HepG2 (cell line): ENCODE results near the gene THBS4. TPM values are rescaled to one million over a fixed set of nuclear protein-coding genes. Genes with fewer than 3 reads are reported as not detected.

Experiments
- ATAC-seq: fragments of 200-7000 bp; cut with Tn5 transposase; 3 replicates; pipeline ENCODE4 v1.9.1; 2020; ENCODE audit warnings: mild to moderate bottlenecking, moderate library complexity
- BruUV-seq: library from RNA; stranded (reverse); fragments of 400-500 nt; replicated peaks from 2 replicates; lab custom pipeline; 2021; lab: Mats Ljungman, UMichigan
- CTCF ChIA-PET: fragments of 300-600 bp; formaldehyde crosslinking; extraction: SDS; loops from one replicate; lab custom pipeline; 2021; ENCODE audit warnings: low total read pairs, inconsistent platforms, low intra/inter-chr PET ratio; lab: Yijun Ruan, JAX
- POLR2A ChIA-PET: fragments of 350-600 bp; sonication (Branson Sonifier 250); formaldehyde crosslinking; loops from one replicate; lab custom pipeline; 2020; ENCODE audit warnings: antibody characterized with exemption, inconsistent platforms; lab: Yijun Ruan, JAX
- DNase-seq: peaks from one replicate; pipeline ENCODE4 v3.0.0-alpha.2; 2015; ENCODE audit warnings: low spot score
- FAIRE-seq: peaks from 3 replicates; lab custom pipeline; 2011; peaks lifted over from hg19 to GRCh38; lab: Jason Lieb, UNC
- H2AFZ ChIP-seq: one replicate; pipeline ENCODE4 v1.6.1; 2011; ENCODE audit warnings: low read length, inconsistent platforms
- H3K27ac ChIP-seq: fragments of 300-600 bp; 3 replicates; pipeline ENCODE4 v1.8.0; 2011; ENCODE audit warnings: mixed run types, mild to moderate bottlenecking, mixed read lengths, low read length, inconsistent platforms; ENCODE audit not compliant: insufficient read depth; ENCODE audit errors: extremely low read length
- H3K27me3 ChIP-seq, 2 experiments: fragments of 200-600 bp in 1 of 2; 2 replicates in 1 of 2; 3 replicates in 1 of 2; pipeline versions ENCODE4 v1.6.0 to v1.8.0; 2011; ENCODE audit warnings: low read length in 2 of 2, mild to moderate bottlenecking in 2 of 2, moderate library complexity in 2 of 2, inconsistent platforms in 1 of 2; ENCODE audit not compliant: insufficient read depth in 2 of 2, control insufficient read depth in 1 of 2
- H3K36me3 ChIP-seq, 2 experiments: fragments of 200-600 bp in 1 of 2; replicated peaks in 1 of 2; 2 replicates in 1 of 2; 3 replicates in 1 of 2; pipeline versions ENCODE4 v1.5.1 to v1.8.0; 2011; ENCODE audit warnings: low read length in 2 of 2, inconsistent platforms in 1 of 2; ENCODE audit not compliant: insufficient read depth in 2 of 2, control insufficient read depth in 1 of 2
- H3K4me1 ChIP-seq: 2 replicates; pipeline ENCODE4 v1.5.1; 2012; ENCODE audit warnings: low read length, inconsistent platforms; ENCODE audit not compliant: insufficient read depth
- H3K4me2 ChIP-seq: 2 replicates; pipeline ENCODE4 v1.6.0; 2011; ENCODE audit warnings: low read depth, low read length, inconsistent platforms
- H3K4me3 ChIP-seq, 3 experiments: fragments of 200-600 bp in 1 of 3; sonication (generic), shearing (Covaris generic) in 1 of 3; replicated peaks in 1 of 3; 2 replicates each; pipeline ENCODE4 v1.5.1; 2011 to 2016; ENCODE audit warnings: low read length in 3 of 3, inconsistent platforms in 2 of 3, low read depth in 2 of 3, mild to moderate bottlenecking in 2 of 3, control low read depth in 1 of 3, mixed read lengths in 1 of 3; ENCODE audit not compliant: insufficient read depth in 1 of 3
- H3K79me2 ChIP-seq: one replicate; pipeline ENCODE4 v1.6.1; 2011; ENCODE audit warnings: low read length, inconsistent platforms; ENCODE audit not compliant: insufficient read depth
- H3K9ac ChIP-seq: 2 replicates; pipeline ENCODE4 v1.6.0; 2011; ENCODE audit warnings: mild to moderate bottlenecking, low read depth, low read length, inconsistent platforms; ENCODE audit not compliant: insufficient read depth
- H3K9me3 ChIP-seq: 2 replicates; pipeline ENCODE4 v1.5.1; 2012; ENCODE audit warnings: mild to moderate bottlenecking, low read length
- H4K20me1 ChIP-seq: 2 replicates; pipeline ENCODE4 v1.6.0; 2011; ENCODE audit warnings: inconsistent platforms, mild to moderate bottlenecking, low read length, moderate library complexity; ENCODE audit not compliant: insufficient read depth
- BORCS8-MEF2B ChIP-seq: sonication (generic); formaldehyde crosslinking; IDR thresholded peaks from 2 replicates; pipeline ENCODE4 v1.8.0; 2022; ENCODE audit warnings: mild to moderate bottlenecking, missing genetic modification reagents
- CEBPB ChIP-seq: IDR thresholded peaks from 2 replicates; pipeline ENCODE4 v1.6.1; 2011; ENCODE audit warnings: low read depth, low read length, improper control_type of control experiment, borderline replicate concordance
- DMAP1 ChIP-seq: IDR thresholded peaks from 2 replicates; pipeline ENCODE4 v1.6.1; 2016
- FOXO4 ChIP-seq: sonication (generic); formaldehyde crosslinking; conservative IDR thresholded peaks from 2 replicates; pipeline ENCODE4 v1.8.1; 2023; ENCODE audit warnings: missing genetic modification reagents
- GMEB2 ChIP-seq: IDR thresholded peaks from 2 replicates; pipeline ENCODE4 v1.6.1; 2016; ENCODE audit warnings: missing biosample characterization, missing genetic modification reagents, low read depth
- HDAC6 ChIP-seq: fragments of 200-600 bp; sonication (generic); IDR thresholded peaks from 2 replicates; pipeline ENCODE4 v1.7.0; 2017; ENCODE audit warnings: mild to moderate bottlenecking, antibody characterized with exemption, low read length, low read depth
- JUNB ChIP-seq: sonication (generic); formaldehyde crosslinking; IDR thresholded peaks from 2 replicates; pipeline ENCODE4 v1.8.0; 2022; ENCODE audit warnings: missing genetic modification reagents, mild to moderate bottlenecking, borderline replicate concordance
- MLLT10 ChIP-seq: sonication (generic); formaldehyde crosslinking; IDR thresholded peaks from 2 replicates; pipeline ENCODE4 v1.4.0; 2020; ENCODE audit warnings: missing genetic modification reagents
- PAWR ChIP-seq: sonication (generic); formaldehyde crosslinking; IDR thresholded peaks from 2 replicates; pipeline ENCODE4 v1.4.0; 2020; ENCODE audit warnings: missing genetic modification reagents, mild to moderate bottlenecking, borderline replicate concordance
- RERE ChIP-seq: IDR thresholded peaks from 2 replicates; pipeline ENCODE4 v1.6.1; 2016; ENCODE audit warnings: low read depth, missing genetic modification reagents, missing compliant biosample characterization
- SIX4 ChIP-seq: sonication (generic); formaldehyde crosslinking; IDR thresholded peaks from 2 replicates; pipeline ENCODE4 v1.4.0; 2020; ENCODE audit warnings: missing genetic modification reagents
- ZKSCAN8 ChIP-seq: IDR thresholded peaks from 2 replicates; pipeline ENCODE4 v1.6.1; 2016; ENCODE audit warnings: borderline replicate concordance, missing genetic modification reagents, missing compliant biosample characterization
- ZNF180 ChIP-seq: sonication (generic); formaldehyde crosslinking; IDR thresholded peaks from 2 replicates; pipeline ENCODE4 v1.4.0; 2020; ENCODE audit warnings: low read depth, missing genetic modification reagents, borderline replicate concordance
- ZNF749 ChIP-seq: sonication (generic); formaldehyde crosslinking; IDR thresholded peaks from 2 replicates; pipeline ENCODE4 v1.8.0; 2022; ENCODE audit warnings: mild to moderate bottlenecking, missing genetic modification reagents, moderate library complexity, borderline replicate concordance
- WGBS: methylation state at CpG from one replicate; pipeline ENCODE4 v1.1.6; 2017; ENCODE audit warnings: low lambda C conversion rate; 5-methylcytosine and 5-hydroxymethylcytosine counted together
- in situ Hi-C: cut with HindIII; loops from 2 replicates; pipeline ENCODE4 v1.10.0; 2017; ENCODE audit warnings: low pct_unique_long_range_greater_than_20kb; ENCODE audit not compliant: extremely low pct_ligation_motif_present
- intact Hi-C: fragments of 100-400 bp; cut with micrococcal nuclease; formaldehyde crosslinking; loops from one replicate; pipeline ENCODE4 v1.10.0; 2022; ENCODE audit not compliant: unreplicated experiment
- polyA plus RNA-seq, 8 experiments: library from polyadenylated mRNA; depleted of rRNA in 3 of 8; stranded (reverse) in 7 of 8; unstranded in 1 of 8; fragments of >200 nt; fragmentation: Illumina TruSeq in 4 of 8; extraction: Trizol in 4 of 8; gene quantifications; 2 replicates each; pipeline versions ENCODE4 v1.2.1 to v1.2.3, GENCODE V29; 2011 to 2016; ENCODE audit warnings: low read depth in 4 of 8, missing spikeins in 1 of 8, mixed read lengths in 1 of 8; ENCODE audit not compliant: insufficient read depth in 1 of 8
- total RNA-seq, 5 experiments: library from RNA; depleted of rRNA; stranded (reverse); fragments of >200 nt; fragmentation: Illumina TruSeq; extraction: Trizol; gene quantifications; 2 replicates each; pipeline ENCODE4 v1.2.3, GENCODE V29; 2016; ENCODE audit warnings: low read depth in 1 of 5
- TF ChIP-seq, protein P1 (sequence below): sonication (generic); formaldehyde crosslinking; IDR thresholded peaks from 2 replicates; pipeline ENCODE4 v1.4.0; 2020; ENCODE audit warnings: missing genetic modification reagents, low read depth, mild to moderate bottlenecking, borderline replicate concordance
- TF ChIP-seq, protein P2 (sequence below): sonication (generic); formaldehyde crosslinking; IDR thresholded peaks from 2 replicates; pipeline ENCODE4 v1.8.1; 2023; ENCODE audit warnings: missing genetic modification reagents, mild to moderate bottlenecking, borderline replicate concordance

Gene THBS4
- total and polyA plus RNA-seq, 2 of the 13 experiments (the other 11 are each of a cell fraction or from before 2014, with no cell fraction given), result 0.60 to 1.2 TPM

DNA sequence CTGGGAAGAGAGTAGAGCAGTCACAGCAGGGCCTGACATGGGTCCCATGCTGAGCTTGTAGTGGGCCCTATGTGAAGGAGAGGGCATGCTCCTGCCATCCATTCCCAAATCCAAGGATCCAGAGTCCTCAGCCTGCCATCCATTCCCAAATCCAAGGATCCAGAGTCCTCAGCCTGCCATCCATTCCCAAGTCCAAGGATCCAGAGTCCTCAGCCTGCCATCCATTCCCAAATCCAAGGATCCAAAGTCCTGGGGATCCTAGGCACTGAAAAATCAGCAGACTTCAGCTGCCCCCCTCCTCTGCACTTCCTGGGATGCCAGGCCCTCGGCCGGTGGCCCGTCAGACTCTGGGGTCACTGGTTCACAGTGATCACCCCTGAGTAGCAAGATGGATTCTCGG lies 33.6 kb downstream of the THBS4 start:
- 46% methylated on average over 4 of the region's 4 CpGs for WGBS
- no peak overlapping the region for H3K4me2 ChIP-seq
- intact Hi-C loops, result no loop called here
- H3K9ac ChIP-seq, result no peak overlapping the region
- H3K79me2 ChIP-seq, result no peaks in the 10 kb centered on the region
- H3K4me1 ChIP-seq, result peaks cover 8% of the 10 kb centered on the region
- DNase-seq (no peak), ATAC-seq (no peak), FAIRE-seq (no peak)
- POLR2A ChIA-PET, result no interaction called here
- H4K20me1 ChIP-seq, result no peaks in the 10 kb centered on the region
- CTCF ChIA-PET, result no interaction called here
- no peaks in the 10 kb centered on the region for H3K36me3 ChIP-seq
- H3K4me3 ChIP-seq, result no peak overlapping the region
- H3K27ac ChIP-seq, result no peak overlapping the region
- in situ Hi-C loops, result no loop called here
- H2AFZ ChIP-seq, result no peak overlapping the region
- BruUV-seq, result no TSS peak
- no peaks in the 10 kb centered on the region for H3K9me3 ChIP-seq
- H3K27me3 ChIP-seq, result 0 out of 5 replicates have a peak, but pooled peaks cover 0 to 10% of the 10 kb centered on the region in 2 experiments
- TF ChIP-seq ZNF749, result no peak
- TF ChIP-seq HDAC6, result no peak
- TF ChIP-seq FOXO4 (CRISPR knock-in tag), result no peak
- no peak for TF ChIP-seq RERE (CRISPR knock-in tag)
- TF ChIP-seq DMAP1 (CRISPR knock-in tag), result no peak
- no peak for TF ChIP-seq GMEB2 (CRISPR knock-in tag)
- no peak for TF ChIP-seq SIX4 (CRISPR knock-in tag)
- no peak for TF ChIP-seq MLLT10 (CRISPR knock-in tag)
- TF ChIP-seq CEBPB, result no peak
- no peak for TF ChIP-seq JUNB
- no peak for TF ChIP-seq ZKSCAN8 (CRISPR knock-in tag)
- no peak for TF ChIP-seq PAWR (CRISPR knock-in tag)
- no peak for TF ChIP-seq BORCS8-MEF2B (CRISPR knock-in tag)
- no peak for TF ChIP-seq ZNF180
- TF ChIP-seq, protein P1, sequence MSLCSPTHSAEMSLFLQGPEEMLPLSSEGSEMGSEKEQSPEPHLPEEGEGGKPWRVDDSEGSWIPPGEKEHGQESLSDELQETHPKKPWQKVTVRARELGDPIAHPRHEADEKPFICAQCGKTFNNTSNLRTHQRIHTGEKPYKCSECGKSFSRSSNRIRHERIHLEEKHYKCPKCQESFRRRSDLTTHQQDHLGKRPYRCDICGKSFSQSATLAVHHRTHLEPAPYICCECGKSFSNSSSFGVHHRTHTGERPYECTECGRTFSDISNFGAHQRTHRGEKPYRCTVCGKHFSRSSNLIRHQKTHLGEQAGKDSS, result no peak
- TF ChIP-seq, protein P2, sequence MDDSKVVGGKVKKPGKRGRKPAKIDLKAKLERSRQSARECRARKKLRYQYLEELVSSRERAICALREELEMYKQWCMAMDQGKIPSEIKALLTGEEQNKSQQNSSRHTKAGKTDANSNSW (CRISPR knock-in tag), result no peak
